Pulmonary artery endothelial cell (primary cell): ENCODE data around the gene ANKS4B. TPM values are rescaled to one million over a fixed set of nuclear protein-coding genes. Genes with fewer than 3 reads are reported as not detected.
"Not testable (repeated sequence)": the region's sequence is repeated elsewhere in the genome, so short reads cannot be mapped to it uniquely, and the experiment has no call there.

Experiments
- DNase-seq: peaks from one replicate; pipeline ENCODE4 v3.0.0-alpha.2; 2011; ENCODE audit warnings: low read depth, low spot score
- total RNA-seq: library from RNA; depleted of rRNA; stranded (reverse); fragments of >200 nt; gene quantifications from 2 replicates; pipeline ENCODE4 v1.2.3, GENCODE V29; 2014

The ANKS4B gene
- total RNA-seq, 1 donor from 2014 or later = not detected

GRCh38 chr16:21218153-21218552 lies 15.3 kb upstream of the ANKS4B start:
- DNase-seq = no peak

GRCh38 chr16:21219551-21219950 lies 13.9 kb upstream of the ANKS4B start:
- no peak for DNase-seq

GRCh38 chr16:21222495-21223337 lies 10.8 kb upstream of the ANKS4B start:
- no peak for DNase-seq

GRCh38 chr16:21223787-21224186 lies 9.7 kb upstream of the ANKS4B start:
- no peak for DNase-seq

GRCh38 chr16:21224800-21225199 lies 8.7 kb upstream of the ANKS4B start:
- no peak for DNase-seq

GRCh38 chr16:21226749-21227148 lies 6.8 kb upstream of the ANKS4B start:
- no peak for DNase-seq

- no peak for DNase-seq
Observed at GRCh38 chr16:21227866-21228265, 5.6 kb upstream of the ANKS4B start.

GRCh38 chr16:21228361-21228872 lies 5.1 kb upstream of the ANKS4B start:
- no peak for DNase-seq

GRCh38 chr16:21233045-21233520 lies 416 bp upstream of the ANKS4B start:
- DNase-seq = no peak

GRCh38 chr16:21235199-21235585 lies 1.7 kb downstream of the ANKS4B start:
- no peak for DNase-seq

GRCh38 chr16:21236831-21237230 lies 3.3 kb downstream of the ANKS4B start:
- no peak for DNase-seq

- no peak for DNase-seq
Observed at GRCh38 chr16:21239646-21240045, 6.1 kb downstream of the ANKS4B start.

GRCh38 chr16:21242756-21243155 lies 9.3 kb downstream of the ANKS4B start:
- no peak for DNase-seq

- DNase-seq = no peak
Observed at GRCh38 chr16:21244518-21245215, 11.2 kb downstream of the ANKS4B start.

- not testable (repeated sequence) for DNase-seq
Observed at GRCh38 chr16:21248179-21248578, 14.7 kb downstream of the ANKS4B start.

GRCh38 chr16:21250072-21250923 lies 16.8 kb downstream of the ANKS4B start:
- no peak for DNase-seq

- no peak for DNase-seq
Observed at GRCh38 chr16:21253470-21253869, 20.0 kb downstream of the ANKS4B start.

GRCh38 chr16:21256636-21257035 lies 23.1 kb downstream of the ANKS4B start:
- no peak for DNase-seq

- DNase-seq = no peak
Observed at GRCh38 chr16:21257284-21257683, 23.8 kb downstream of the ANKS4B start.

- DNase-seq = peak; percentile 29
Observed at GRCh38 chr16:21260870-21261791, 27.6 kb downstream of the ANKS4B start.
